LNCaP clone FGC (cell line): ENCODE data around the gene CORIN.
A peak's percentile ranks its signal among the peaks of the same experiment; 100 is the strongest.

Experiments
- DNase-seq: peaks from one replicate; pipeline ENCODE4 v3.0.0-alpha.2; 2011; ENCODE audit warnings: low read depth
- H3K4me3 ChIP-seq: 2 replicates; pipeline ENCODE4 v1.5.1; 2011; ENCODE audit warnings: mild to moderate bottlenecking, low read depth, low read length, control low read depth
- TF ChIP-seq, protein P1 (sequence below): IDR thresholded peaks from 2 replicates; pipeline ENCODE4 v1.5.1; 2012; ENCODE audit warnings: mild to moderate bottlenecking; ENCODE audit not compliant: control insufficient read depth, insufficient read depth; ENCODE audit errors: extremely low read depth

CORIN gene

DNA sequence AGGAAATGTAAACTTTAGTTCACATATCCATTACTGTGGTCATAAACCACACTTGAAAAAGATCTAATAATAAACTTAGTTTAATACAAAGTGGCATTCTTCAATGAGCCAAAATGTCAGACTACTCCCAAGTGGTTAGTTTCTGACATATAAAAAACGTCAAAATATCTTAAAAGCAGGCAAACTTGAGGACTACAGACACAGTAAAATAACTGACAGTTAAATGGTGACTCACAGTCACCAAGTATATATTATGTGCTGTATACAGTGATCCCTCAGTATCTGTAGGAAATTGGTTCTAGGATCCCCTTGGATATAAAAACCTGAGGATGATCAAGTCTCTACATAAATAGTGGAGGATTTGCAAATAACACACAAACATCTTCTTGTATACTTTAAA, 11.6 kb upstream of the CORIN start:
- no peak for DNase-seq
- TF ChIP-seq, protein P1, sequence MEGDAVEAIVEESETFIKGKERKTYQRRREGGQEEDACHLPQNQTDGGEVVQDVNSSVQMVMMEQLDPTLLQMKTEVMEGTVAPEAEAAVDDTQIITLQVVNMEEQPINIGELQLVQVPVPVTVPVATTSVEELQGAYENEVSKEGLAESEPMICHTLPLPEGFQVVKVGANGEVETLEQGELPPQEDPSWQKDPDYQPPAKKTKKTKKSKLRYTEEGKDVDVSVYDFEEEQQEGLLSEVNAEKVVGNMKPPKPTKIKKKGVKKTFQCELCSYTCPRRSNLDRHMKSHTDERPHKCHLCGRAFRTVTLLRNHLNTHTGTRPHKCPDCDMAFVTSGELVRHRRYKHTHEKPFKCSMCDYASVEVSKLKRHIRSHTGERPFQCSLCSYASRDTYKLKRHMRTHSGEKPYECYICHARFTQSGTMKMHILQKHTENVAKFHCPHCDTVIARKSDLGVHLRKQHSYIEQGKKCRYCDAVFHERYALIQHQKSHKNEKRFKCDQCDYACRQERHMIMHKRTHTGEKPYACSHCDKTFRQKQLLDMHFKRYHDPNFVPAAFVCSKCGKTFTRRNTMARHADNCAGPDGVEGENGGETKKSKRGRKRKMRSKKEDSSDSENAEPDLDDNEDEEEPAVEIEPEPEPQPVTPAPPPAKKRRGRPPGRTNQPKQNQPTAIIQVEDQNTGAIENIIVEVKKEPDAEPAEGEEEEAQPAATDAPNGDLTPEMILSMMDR: no peak

DNA sequence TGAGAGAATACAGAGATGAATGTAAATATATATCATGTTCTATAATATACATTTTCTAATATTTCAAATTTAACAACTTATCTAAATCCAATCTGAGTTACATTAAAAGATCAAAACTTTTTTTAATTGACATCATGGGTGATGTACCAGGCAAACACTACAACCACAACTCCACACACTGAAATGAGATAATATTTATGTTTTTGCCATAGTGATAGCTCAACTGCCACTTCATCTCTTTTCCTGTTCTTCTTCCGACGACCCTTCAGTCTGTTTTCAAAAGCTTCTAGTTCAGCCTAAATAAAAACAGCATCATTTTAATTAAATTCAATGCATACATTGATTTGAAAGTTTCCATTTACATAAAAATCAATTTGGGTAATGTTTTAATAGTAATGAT, 10.2 kb upstream of the CORIN start:
- no peak overlapping the region for H3K4me3 ChIP-seq
- TF ChIP-seq, protein P1: no peak

More for the DNA sequence above, 11.6 kb upstream of the CORIN start:
- no peak overlapping the region for H3K4me3 ChIP-seq

DNA sequence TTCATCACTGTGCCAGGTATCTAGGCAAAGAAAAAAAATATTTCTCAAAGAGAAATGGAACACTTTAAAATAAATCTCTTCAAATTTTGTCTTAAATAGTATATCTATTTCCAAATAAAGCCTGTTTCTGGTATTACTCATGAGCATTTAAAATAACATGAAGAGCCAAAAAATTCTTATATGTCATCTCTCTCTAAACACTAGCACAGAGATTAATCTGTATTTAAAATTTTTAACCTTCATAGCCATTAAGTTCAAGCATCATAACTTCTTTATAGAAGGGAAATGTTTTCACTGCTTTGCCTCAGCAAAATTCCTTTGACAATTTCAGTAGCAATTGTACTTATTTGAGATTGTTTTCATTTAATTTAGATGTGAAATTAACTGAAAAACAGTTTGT, 5.1 kb upstream of the CORIN start:
- TF ChIP-seq, protein P1: no peak
- H3K4me3 ChIP-seq: no peak overlapping the region

More for the DNA sequence above, 10.2 kb upstream of the CORIN start:
- no peak for DNase-seq

GRCh38 chr4:47840291-47840690, 2.4 kb upstream of the CORIN start:
- TF ChIP-seq, protein P1: no peak
- DNase-seq: no peak
- H3K4me3 ChIP-seq: no peak overlapping the region

More for the DNA sequence above, 5.1 kb upstream of the CORIN start:
- DNase-seq: no peak

DNA sequence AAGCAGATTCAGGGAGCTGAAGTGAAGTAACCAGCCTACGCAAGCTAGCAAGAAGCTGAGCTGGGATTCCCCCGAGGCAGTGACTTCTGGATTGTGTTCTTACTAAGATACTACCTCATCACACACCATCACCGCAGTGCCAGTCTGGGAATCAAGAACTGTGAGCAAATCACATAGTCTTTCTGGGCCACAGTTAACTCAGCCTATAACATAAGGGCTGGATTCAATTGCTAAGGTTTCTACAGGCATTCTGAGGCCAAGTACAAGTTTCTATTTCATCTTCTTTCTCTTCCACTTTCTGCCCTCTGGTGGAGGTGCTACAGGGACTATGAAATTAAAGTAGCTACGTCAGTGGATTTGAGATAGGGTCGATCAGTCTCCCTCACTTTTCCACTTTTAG, 1.4 kb upstream of the CORIN start:
- TF ChIP-seq, protein P1: peak; percentile 59
- H3K4me3 ChIP-seq: no peak overlapping the region
- no peak for DNase-seq

- DNase-seq: no peak
- no peak overlapping the region for H3K4me3 ChIP-seq
- TF ChIP-seq, protein P1: no peak
Measured at GRCh38 chr4:47838445-47838844, 578 bp upstream of the CORIN start.
